Fibroblast of lung (primary cell): ENCODE results near the gene TBC1D17. TPM values are rescaled to one million over a fixed set of nuclear protein-coding genes. Genes with fewer than 3 reads are reported as not detected.
A peak's percentile ranks its signal among the peaks of the same experiment; 100 is the strongest.

ENCODE experiments used
- DNase-seq, 2 donors: peaks; one replicate each; pipeline versions ENCODE4 v3.0.0 to v3.0.0-alpha.2; 2010; ENCODE audit warnings: low read depth in 2 of 2
- H2AFZ ChIP-seq: 2 replicates; pipeline ENCODE4 v1.5.1; 2012; ENCODE audit warnings: low read length, control low read depth, inconsistent platforms
- H3K27ac ChIP-seq: 2 replicates; pipeline ENCODE4 v1.5.1; 2011; ENCODE audit warnings: low read length, control low read depth; ENCODE audit not compliant: insufficient read depth
- H3K27me3 ChIP-seq: 2 replicates; pipeline ENCODE4 v1.5.1; 2011; ENCODE audit warnings: mild to moderate bottlenecking, low read length; ENCODE audit not compliant: control insufficient read depth, insufficient read depth
- H3K36me3 ChIP-seq: 2 replicates; pipeline ENCODE4 v1.5.1; 2011; ENCODE audit warnings: low read length; ENCODE audit not compliant: control insufficient read depth, insufficient read depth
- H3K4me1 ChIP-seq: 2 replicates; pipeline ENCODE4 v1.5.1; 2011; ENCODE audit warnings: low read length; ENCODE audit not compliant: control insufficient read depth, insufficient read depth; ENCODE audit errors: extremely low read depth
- H3K4me2 ChIP-seq: 2 replicates; pipeline ENCODE4 v1.5.1; 2011; ENCODE audit warnings: low read length, control low read depth; ENCODE audit not compliant: insufficient read depth; ENCODE audit errors: extremely low read depth
- H3K4me3 ChIP-seq, 4 experiments: fragments of 200-600 bp in 1 of 4; sonication (generic) in 1 of 4; replicated peaks in 1 of 4; 2 replicates each; pipeline ENCODE4 v1.5.1; 2011 to 2016; ENCODE audit warnings: low read length in 4 of 4, low read depth in 3 of 4, mild to moderate bottlenecking in 3 of 4, control low read depth in 2 of 4, inconsistent platforms in 1 of 4, mixed read lengths in 1 of 4; ENCODE audit not compliant: insufficient read depth in 1 of 4; ENCODE audit errors: control extremely low read depth in 1 of 4
- H3K79me2 ChIP-seq: 2 replicates; pipeline ENCODE4 v1.5.1; 2012; ENCODE audit warnings: mild to moderate bottlenecking, low read length, inconsistent platforms; ENCODE audit not compliant: control insufficient read depth, insufficient read depth
- H3K9ac ChIP-seq: 2 replicates; pipeline ENCODE4 v1.5.1; 2011; ENCODE audit warnings: mild to moderate bottlenecking, low read length, control low read depth; ENCODE audit not compliant: insufficient read depth
- H3K9me3 ChIP-seq: 2 replicates; pipeline ENCODE4 v1.5.1; 2012; ENCODE audit warnings: low read depth, low read length; ENCODE audit not compliant: control insufficient read depth, insufficient read depth
- H4K20me1 ChIP-seq: 2 replicates; pipeline ENCODE4 v1.5.1; 2011; ENCODE audit warnings: low read length; ENCODE audit not compliant: control insufficient read depth, insufficient read depth; ENCODE audit errors: extremely low read depth
- CTCF ChIP-seq, 2 donors: IDR thresholded peaks in 1 of 2; conservative IDR thresholded peaks in 1 of 2; 1 replicate in 1 of 2; 2 replicates in 1 of 2; pipeline ENCODE4 v1.5.1; 2011 to 2012; ENCODE audit warnings: low read length in 2 of 2, control low read depth in 1 of 2, inconsistent platforms in 1 of 2, low read depth in 1 of 2, mild to moderate bottlenecking in 1 of 2
- EZH2 ChIP-seq: IDR thresholded peaks from 2 replicates; pipeline ENCODE4 v1.5.1; 2012; ENCODE audit warnings: low read length, control low read depth, mild to moderate bottlenecking; ENCODE audit errors: missing control alignments
- polyA plus RNA-seq, 2 donors: library from polyadenylated mRNA; depleted of rRNA in 1 of 2; stranded (reverse) in 1 of 2; unstranded in 1 of 2; fragments of >200 nt; gene quantifications; 2 replicates each; pipeline ENCODE4 v1.2.1, GENCODE V29; 2011 to 2012; ENCODE audit warnings: missing spikeins in 1 of 2
- total RNA-seq: library from RNA; depleted of rRNA; stranded (reverse); fragments of >200 nt; gene quantifications from 2 replicates; pipeline ENCODE4 v1.2.1, GENCODE V29; 2014

Gene TBC1D17
- total and polyA plus RNA-seq, 2 donors (not counting 1 experiment from before 2014, with no cell fraction given): 19.5 to 32.5 TPM

GRCh38 chr19:49849433-49850220 is 27.9 kb upstream of the TBC1D17 start:
- Histone ChIP-seq H3K36me3 (peaks cover 1% of the 10 kb centered on the region), H3K4me3 (peak overlapping the region in 3 of 4 experiments; percentile 64 to 94 (median 84))
- TF ChIP-seq EZH2 (no peak), CTCF (conservative IDR thresholded peaks at IDR 0.05 in 1 of 2, IDR thresholded peaks at IDR 0.05 in 1 of 2; ENCODE audit: low read depth in 1 of 2, low read length in 2 of 2) (no peak)

GRCh38 chr19:49850221-49850486 is 27.3 kb upstream of the TBC1D17 start:
- Histone ChIP-seq H2AFZ (no peak overlapping the region), H3K4me1 (peaks cover 10% of the 10 kb centered on the region), H3K9ac (peak overlapping the region; percentile 94), H3K79me2 (peaks cover 25% of the 10 kb centered on the region), H3K36me3 (peaks cover 4% of the 10 kb centered on the region), H4K20me1 (peaks cover 2% of the 10 kb centered on the region), H3K4me3 (peak overlapping the region; percentile 64 to 94 (median 74)), H3K9me3 (no peaks in the 10 kb centered on the region), H3K4me2 (peak overlapping the region; percentile 71), H3K27me3 (no peaks in the 10 kb centered on the region), H3K27ac (peak overlapping the region; percentile 95)
- TF ChIP-seq EZH2 (no peak), CTCF (conservative IDR thresholded peaks at IDR 0.05 in 1 of 2, IDR thresholded peaks at IDR 0.05 in 1 of 2; ENCODE audit: low read depth in 1 of 2, low read length in 2 of 2) (no peak)
- DNase-seq: no peak

More at GRCh38 chr19:49849433-49850220, 27.9 kb upstream of the TBC1D17 start:
- Histone ChIP-seq H2AFZ (no peak overlapping the region), H3K27ac (peak overlapping the region; percentile 95), H4K20me1 (peaks cover 2% of the 10 kb centered on the region), H3K9me3 (no peaks in the 10 kb centered on the region), H3K4me1 (peaks cover 10% of the 10 kb centered on the region), H3K79me2 (peaks cover 23% of the 10 kb centered on the region), H3K27me3 (no peaks in the 10 kb centered on the region), H3K9ac (no peak overlapping the region), H3K4me2 (peak overlapping the region; percentile 71)
- no peak for DNase-seq

GRCh38 chr19:49850487-49851342 is 26.8 kb upstream of the TBC1D17 start, which contains the start of gene PTOV1:
TSS of gene PTOV1 (plus strand) at chr19:49851159.
- peak; percentile 86 to 92 for DNase-seq
- H3K36me3 ChIP-seq: peaks cover 7% of the 10 kb centered on the region
- peaks cover 10% of the 10 kb centered on the region for H3K4me1 ChIP-seq
- no peaks in the 10 kb centered on the region for H3K27me3 ChIP-seq
- peaks cover 25% of the 10 kb centered on the region for H3K79me2 ChIP-seq
- TF ChIP-seq EZH2: no peak
- TF ChIP-seq CTCF (conservative IDR thresholded peaks at IDR 0.05 in 1 of 2, IDR thresholded peaks at IDR 0.05 in 1 of 2; ENCODE audit: low read depth in 1 of 2, low read length in 2 of 2): no peak
- H4K20me1 ChIP-seq: peaks cover 2% of the 10 kb centered on the region
- H3K9ac ChIP-seq: peak within 1 kb of the TSS; percentile 94
- peak within 1 kb of the TSS; percentile 64 to 94 (median 74) for H3K4me3 ChIP-seq
- H2AFZ ChIP-seq: peak within 1 kb of the TSS; percentile 9
- H3K9me3 ChIP-seq: no peaks in the 10 kb centered on the region
- H3K27ac ChIP-seq: peak within 1 kb of the TSS; percentile 95
- peak within 1 kb of the TSS; percentile 100 for H3K4me2 ChIP-seq
